Loucy (cell line): ENCODE results near the gene NEO1.

Experiments
- H2AFZ ChIP-seq: fragments of 200-600 bp; sonication (generic); 2 replicates; pipeline ENCODE4 v1.6.0; 2016; ENCODE audit warnings: antibody characterized with exemption, mild to moderate bottlenecking, low read length, moderate library complexity
- H3F3A ChIP-seq: fragments of 200-600 bp; 2 replicates; pipeline ENCODE4 v1.6.0; 2016; ENCODE audit warnings: antibody characterized with exemption, low read depth, mild to moderate bottlenecking
- H3K27me3 ChIP-seq: fragments of 200-600 bp; sonication (generic); 2 replicates; pipeline ENCODE4 v1.6.1; 2014; ENCODE audit warnings: low read length, mild to moderate bottlenecking; ENCODE audit not compliant: insufficient read depth, poor library complexity, severe bottlenecking
- H3K36me3 ChIP-seq: fragments of 200-600 bp; sonication (generic); 2 replicates; pipeline ENCODE4 v1.6.1; 2016; ENCODE audit warnings: low read length; ENCODE audit not compliant: insufficient read depth
- H3K4me1 ChIP-seq: fragments of 200-600 bp; sonication (generic); 2 replicates; pipeline ENCODE4 v1.5.1; 2014; ENCODE audit warnings: low read length, mild to moderate bottlenecking; ENCODE audit not compliant: insufficient read depth, poor library complexity, severe bottlenecking
- H3K4me2 ChIP-seq: fragments of 200-600 bp; sonication (generic); 2 replicates; pipeline ENCODE4 v1.6.0; 2014; ENCODE audit warnings: antibody characterized with exemption, low read length, low read depth, mild to moderate bottlenecking; ENCODE audit not compliant: poor library complexity, severe bottlenecking
- H3K4me3 ChIP-seq: fragments of 200-600 bp; sonication (generic); 2 replicates; pipeline ENCODE4 v1.5.1; 2014; ENCODE audit warnings: low read length, mild to moderate bottlenecking, mixed read lengths; ENCODE audit not compliant: poor library complexity, severe bottlenecking
- H3K79me2 ChIP-seq: fragments of 200-600 bp; sonication (generic); 2 replicates; pipeline ENCODE4 v1.6.1; 2014; ENCODE audit warnings: low read length; ENCODE audit not compliant: insufficient read depth
- H3K9ac ChIP-seq: fragments of 200-600 bp; sonication (generic); 2 replicates; pipeline ENCODE4 v1.6.0; 2014; ENCODE audit warnings: mild to moderate bottlenecking, low read depth, low read length, moderate library complexity; ENCODE audit not compliant: poor library complexity, severe bottlenecking
- H3K9me2 ChIP-seq: fragments of 200-600 bp; sonication (generic); replicated peaks from 2 replicates; pipeline ENCODE4 v1.6.1; 2016; ENCODE audit warnings: low read depth, low read length, mixed read lengths
- H3K9me3 ChIP-seq: fragments of 200-600 bp; sonication (generic); 2 replicates; pipeline ENCODE4 v1.6.1; 2014; ENCODE audit warnings: mild to moderate bottlenecking, antibody characterized with exemption, low read length, low read depth; ENCODE audit not compliant: insufficient read depth
- H4K20me1 ChIP-seq: fragments of 200-600 bp; sonication (generic); 2 replicates; pipeline ENCODE4 v1.6.0; 2014; ENCODE audit warnings: antibody characterized with exemption, low read length, mild to moderate bottlenecking; ENCODE audit not compliant: insufficient read depth, poor library complexity, severe bottlenecking
- CTCF ChIP-seq: fragments of 200-600 bp; sonication (generic); conservative IDR thresholded peaks from 2 replicates; pipeline ENCODE4 v1.5.1; 2014; ENCODE audit warnings: mild to moderate bottlenecking, antibody characterized with exemption, low read length
- EZH2phosphoT487 ChIP-seq: fragments of 200-600 bp; IDR thresholded peaks from 2 replicates; pipeline ENCODE4 v1.6.1; 2018; ENCODE audit warnings: antibody characterized with exemption, mild to moderate bottlenecking, moderate library complexity, borderline replicate concordance

NEO1 gene

GRCh38 chr15:73305331-73306211, 253.3 kb downstream of the NEO1 start:
- no peaks in the 10 kb centered on the region for H3K9me3 ChIP-seq
- no peaks in the 10 kb centered on the region for H3K36me3 ChIP-seq
- no peak overlapping the region for H3K9ac ChIP-seq
- no peaks in the 10 kb centered on the region for H3K79me2 ChIP-seq
- no peaks in the 10 kb centered on the region for H3K9me2 ChIP-seq
- H4K20me1 ChIP-seq: no peaks in the 10 kb centered on the region
- no peak overlapping the region for H2AFZ ChIP-seq
- no peaks in the 10 kb centered on the region for H3K27me3 ChIP-seq
- TF ChIP-seq EZH2phosphoT487 (no peak), CTCF (peak; percentile 83)
- H3K4me2 ChIP-seq: no peak overlapping the region
- H3F3A ChIP-seq: no peaks in the 10 kb centered on the region
- H3K4me3 ChIP-seq: no peak overlapping the region
- H3K4me1 ChIP-seq: no peaks in the 10 kb centered on the region

GRCh38 chr15:73308305-73308704, 256.0 kb downstream of the NEO1 start:
- no peaks in the 10 kb centered on the region for H3K36me3 ChIP-seq
- no peaks in the 10 kb centered on the region for H3F3A ChIP-seq
- no peaks in the 10 kb centered on the region for H4K20me1 ChIP-seq
- H2AFZ ChIP-seq: no peak overlapping the region
- no peak overlapping the region for H3K4me3 ChIP-seq
- H3K4me2 ChIP-seq: no peak overlapping the region
- no peaks in the 10 kb centered on the region for H3K4me1 ChIP-seq
- TF ChIP-seq CTCF (no peak), EZH2phosphoT487 (no peak)
- no peaks in the 10 kb centered on the region for H3K9me2 ChIP-seq
- no peaks in the 10 kb centered on the region for H3K27me3 ChIP-seq
- H3K9me3 ChIP-seq: no peaks in the 10 kb centered on the region
- no peak overlapping the region for H3K9ac ChIP-seq
- H3K79me2 ChIP-seq: no peaks in the 10 kb centered on the region

- Histone ChIP-seq H3K27me3 (no peaks in the 10 kb centered on the region), H3K4me1 (no peaks in the 10 kb centered on the region), H4K20me1 (no peaks in the 10 kb centered on the region), H3K4me2 (no peak overlapping the region), H3K79me2 (no peaks in the 10 kb centered on the region), H3F3A (no peaks in the 10 kb centered on the region), H3K4me3 (no peak overlapping the region), H3K9ac (no peak overlapping the region), H2AFZ (no peak overlapping the region), H3K36me3 (no peaks in the 10 kb centered on the region), H3K9me2 (no peaks in the 10 kb centered on the region), H3K9me3 (no peaks in the 10 kb centered on the region)
- TF ChIP-seq EZH2phosphoT487 (no peak), CTCF (no peak)
These were observed 261.6 kb downstream of the NEO1 start for GRCh38 chr15:73313861-73314260.
